Panc1 (cell line): Measurements from ENCODE around the gene SLAIN2. TPM values are rescaled to one million over a fixed set of nuclear protein-coding genes. Genes with fewer than 3 reads are reported as not detected.

Source experiments
- ATAC-seq: fragments of 200-7000 bp; cut with Tn5 transposase; 2 replicates; pipeline ENCODE4 v1.9.1; 2020; ENCODE audit warnings: mild to moderate bottlenecking, moderate library complexity
- BruUV-seq: library from RNA; stranded (reverse); fragments of 400-500 nt; replicated peaks from 2 replicates; lab custom pipeline; 2021; lab: Mats Ljungman, UMichigan
- CTCF ChIA-PET: fragments of 300-600 bp; sonication (Branson Sonifier 250); formaldehyde crosslinking; loops from one replicate; lab custom pipeline; 2022; ENCODE audit warnings: antibody characterized with exemption; lab: Charles Lee
- POLR2A ChIA-PET: fragments of 300-600 bp; sonication (Branson Sonifier 250); formaldehyde crosslinking; loops from one replicate; lab custom pipeline; 2022; ENCODE audit warnings: antibody characterized with exemption; lab: Charles Lee
- DNase-seq: peaks from one replicate; pipeline ENCODE4 v3.0.0-alpha.2; 2010; ENCODE audit warnings: low read depth, low spot score
- H3K27ac ChIP-seq: 2 replicates; pipeline ENCODE4 v1.5.1; 2011; ENCODE audit warnings: mild to moderate bottlenecking, low read length, inconsistent platforms
- H3K27me3 ChIP-seq: fragments of 200-500 bp; sonication (Bioruptor generic); 2 replicates; pipeline ENCODE4 v1.6.0; 2014; ENCODE audit warnings: low read length, inconsistent platforms; ENCODE audit not compliant: control insufficient read depth, insufficient read depth
- H3K36me3 ChIP-seq: fragments of 200-500 bp; sonication (Bioruptor generic); 2 replicates; pipeline ENCODE4 v1.5.1; 2014; ENCODE audit warnings: inconsistent platforms, mild to moderate bottlenecking, low read length, moderate library complexity; ENCODE audit not compliant: control insufficient read depth, insufficient read depth
- H3K4me1 ChIP-seq: 2 replicates; pipeline ENCODE4 v1.5.1; 2011; ENCODE audit warnings: inconsistent platforms, mild to moderate bottlenecking, low read length, moderate library complexity; ENCODE audit not compliant: control insufficient read depth, insufficient read depth
- H3K4me3 ChIP-seq, 2 experiments: 2 replicates each; pipeline ENCODE4 v1.5.1; 2011 to 2012; ENCODE audit warnings: low read depth in 2 of 2, low read length in 2 of 2, mild to moderate bottlenecking in 2 of 2, inconsistent platforms in 1 of 2, moderate library complexity in 1 of 2
- H3K9me3 ChIP-seq: fragments of 200-500 bp; sonication (Bioruptor generic); 2 replicates; pipeline ENCODE4 v1.5.1; 2014; ENCODE audit warnings: low read depth, mild to moderate bottlenecking, inconsistent platforms, low read length, moderate library complexity; ENCODE audit not compliant: control insufficient read depth, insufficient read depth
- POLR2AphosphoS5 ChIP-seq: IDR thresholded peaks from 2 replicates; pipeline ENCODE4 v1.6.1; 2012; ENCODE audit warnings: mild to moderate bottlenecking, low read depth, low read length, moderate library complexity
- SIN3A ChIP-seq: IDR thresholded peaks from 2 replicates; pipeline ENCODE4 v1.6.1; 2012; ENCODE audit warnings: low read depth, mild to moderate bottlenecking, low read length, moderate library complexity, borderline replicate concordance; ENCODE audit not compliant: insufficient read depth
- TCF7L2 ChIP-seq: IDR thresholded peaks from 2 replicates; pipeline ENCODE4 v1.6.1; 2011; ENCODE audit warnings: mild to moderate bottlenecking, low read depth, low read length, inconsistent platforms
- in situ Hi-C: cut with HindIII; loops from 2 replicates; pipeline ENCODE4 v1.10.0; 2016; ENCODE audit warnings: low sequenced_read_pairs, low pct_unique_long_range_greater_than_20kb
- intact Hi-C: fragments of 100-400 bp; cut with micrococcal nuclease; formaldehyde crosslinking; loops from one replicate; pipeline ENCODE4 v1.10.0; 2022; ENCODE audit not compliant: unreplicated experiment
- total RNA-seq: library from RNA; stranded (reverse); gene quantifications from one replicate; pipeline ENCODE4 v1.2.1, GENCODE V29; 2021; ENCODE audit not compliant: unreplicated experiment
- TF ChIP-seq, protein P1 (sequence below): fragments of 450-650 bp; IDR thresholded peaks from 2 replicates; pipeline ENCODE4 v1.5.1; 2017; ENCODE audit warnings: mild to moderate bottlenecking
- TF ChIP-seq, protein P2 (sequence below), 2 experiments: IDR thresholded peaks; 2 replicates each; pipeline ENCODE4 v1.6.1; 2011 to 2012; ENCODE audit warnings: low read depth in 2 of 2, control low read depth in 1 of 2, low read length in 1 of 2, mild to moderate bottlenecking in 1 of 2, moderate library complexity in 1 of 2; ENCODE audit not compliant: insufficient read depth in 1 of 2

The SLAIN2 gene
- total RNA-seq, 1 experiment from 2014 or later = 53.2 TPM

DNA sequence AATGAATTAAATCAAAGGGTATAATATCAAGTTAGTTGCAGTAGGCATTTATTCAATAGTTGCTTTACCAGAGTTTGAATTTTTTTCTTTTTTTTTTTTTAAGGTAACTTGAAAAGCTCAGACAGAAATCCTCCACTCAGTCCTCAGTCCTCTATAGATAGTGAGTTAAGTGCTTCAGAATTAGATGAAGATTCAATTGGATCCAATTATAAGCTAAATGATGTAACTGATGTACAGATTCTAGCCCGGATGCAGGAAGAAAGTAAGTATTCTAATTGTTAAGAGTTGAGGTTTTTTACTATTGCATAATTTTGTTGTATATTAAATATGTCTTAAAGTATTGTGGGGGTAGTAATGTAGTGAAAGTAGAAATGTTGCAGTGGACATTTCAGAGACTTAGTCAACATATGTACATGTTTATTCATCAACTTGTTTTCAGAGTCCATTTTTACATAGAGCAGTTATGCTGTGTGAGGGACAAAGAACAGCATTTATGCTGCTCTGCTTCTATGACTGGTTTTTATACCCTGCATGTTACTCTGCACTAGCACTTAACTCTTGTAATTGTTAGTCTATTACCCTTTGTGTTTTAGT, 38.4 kb downstream of the SLAIN2 start:
- POLR2A ChIA-PET = no interaction called here
- Histone ChIP-seq H3K36me3 (peaks cover 4% of the 10 kb centered on the region; the same call in 1 of the 2 replicates), H3K27ac (no peak overlapping the region), H3K4me3 (no peak overlapping the region), H3K9me3 (no peaks in the 10 kb centered on the region), H3K4me1 (peaks cover 4% of the 10 kb centered on the region; the same call in 1 of the 2 replicates), H3K27me3 (no peaks in the 10 kb centered on the region)
- in situ Hi-C loops = no loop called here
- no TSS peak for BruUV-seq
- CTCF ChIA-PET = no interaction called here
- intact Hi-C loops = no loop called here
- DNase-seq (no peak), ATAC-seq (no peak)
- TF ChIP-seq, protein P1, sequence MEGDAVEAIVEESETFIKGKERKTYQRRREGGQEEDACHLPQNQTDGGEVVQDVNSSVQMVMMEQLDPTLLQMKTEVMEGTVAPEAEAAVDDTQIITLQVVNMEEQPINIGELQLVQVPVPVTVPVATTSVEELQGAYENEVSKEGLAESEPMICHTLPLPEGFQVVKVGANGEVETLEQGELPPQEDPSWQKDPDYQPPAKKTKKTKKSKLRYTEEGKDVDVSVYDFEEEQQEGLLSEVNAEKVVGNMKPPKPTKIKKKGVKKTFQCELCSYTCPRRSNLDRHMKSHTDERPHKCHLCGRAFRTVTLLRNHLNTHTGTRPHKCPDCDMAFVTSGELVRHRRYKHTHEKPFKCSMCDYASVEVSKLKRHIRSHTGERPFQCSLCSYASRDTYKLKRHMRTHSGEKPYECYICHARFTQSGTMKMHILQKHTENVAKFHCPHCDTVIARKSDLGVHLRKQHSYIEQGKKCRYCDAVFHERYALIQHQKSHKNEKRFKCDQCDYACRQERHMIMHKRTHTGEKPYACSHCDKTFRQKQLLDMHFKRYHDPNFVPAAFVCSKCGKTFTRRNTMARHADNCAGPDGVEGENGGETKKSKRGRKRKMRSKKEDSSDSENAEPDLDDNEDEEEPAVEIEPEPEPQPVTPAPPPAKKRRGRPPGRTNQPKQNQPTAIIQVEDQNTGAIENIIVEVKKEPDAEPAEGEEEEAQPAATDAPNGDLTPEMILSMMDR = no peak
- TF ChIP-seq SIN3A (no peak), POLR2AphosphoS5 (no peak), TCF7L2 (no peak)
- TF ChIP-seq, protein P2, sequence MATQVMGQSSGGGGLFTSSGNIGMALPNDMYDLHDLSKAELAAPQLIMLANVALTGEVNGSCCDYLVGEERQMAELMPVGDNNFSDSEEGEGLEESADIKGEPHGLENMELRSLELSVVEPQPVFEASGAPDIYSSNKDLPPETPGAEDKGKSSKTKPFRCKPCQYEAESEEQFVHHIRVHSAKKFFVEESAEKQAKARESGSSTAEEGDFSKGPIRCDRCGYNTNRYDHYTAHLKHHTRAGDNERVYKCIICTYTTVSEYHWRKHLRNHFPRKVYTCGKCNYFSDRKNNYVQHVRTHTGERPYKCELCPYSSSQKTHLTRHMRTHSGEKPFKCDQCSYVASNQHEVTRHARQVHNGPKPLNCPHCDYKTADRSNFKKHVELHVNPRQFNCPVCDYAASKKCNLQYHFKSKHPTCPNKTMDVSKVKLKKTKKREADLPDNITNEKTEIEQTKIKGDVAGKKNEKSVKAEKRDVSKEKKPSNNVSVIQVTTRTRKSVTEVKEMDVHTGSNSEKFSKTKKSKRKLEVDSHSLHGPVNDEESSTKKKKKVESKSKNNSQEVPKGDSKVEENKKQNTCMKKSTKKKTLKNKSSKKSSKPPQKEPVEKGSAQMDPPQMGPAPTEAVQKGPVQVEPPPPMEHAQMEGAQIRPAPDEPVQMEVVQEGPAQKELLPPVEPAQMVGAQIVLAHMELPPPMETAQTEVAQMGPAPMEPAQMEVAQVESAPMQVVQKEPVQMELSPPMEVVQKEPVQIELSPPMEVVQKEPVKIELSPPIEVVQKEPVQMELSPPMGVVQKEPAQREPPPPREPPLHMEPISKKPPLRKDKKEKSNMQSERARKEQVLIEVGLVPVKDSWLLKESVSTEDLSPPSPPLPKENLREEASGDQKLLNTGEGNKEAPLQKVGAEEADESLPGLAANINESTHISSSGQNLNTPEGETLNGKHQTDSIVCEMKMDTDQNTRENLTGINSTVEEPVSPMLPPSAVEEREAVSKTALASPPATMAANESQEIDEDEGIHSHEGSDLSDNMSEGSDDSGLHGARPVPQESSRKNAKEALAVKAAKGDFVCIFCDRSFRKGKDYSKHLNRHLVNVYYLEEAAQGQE (IDR thresholded peaks at IDR 0.05; ENCODE audit: insufficient read depth in 1 of 2, low read depth in 2 of 2, low read length in 1 of 2) = no peak

DNA sequence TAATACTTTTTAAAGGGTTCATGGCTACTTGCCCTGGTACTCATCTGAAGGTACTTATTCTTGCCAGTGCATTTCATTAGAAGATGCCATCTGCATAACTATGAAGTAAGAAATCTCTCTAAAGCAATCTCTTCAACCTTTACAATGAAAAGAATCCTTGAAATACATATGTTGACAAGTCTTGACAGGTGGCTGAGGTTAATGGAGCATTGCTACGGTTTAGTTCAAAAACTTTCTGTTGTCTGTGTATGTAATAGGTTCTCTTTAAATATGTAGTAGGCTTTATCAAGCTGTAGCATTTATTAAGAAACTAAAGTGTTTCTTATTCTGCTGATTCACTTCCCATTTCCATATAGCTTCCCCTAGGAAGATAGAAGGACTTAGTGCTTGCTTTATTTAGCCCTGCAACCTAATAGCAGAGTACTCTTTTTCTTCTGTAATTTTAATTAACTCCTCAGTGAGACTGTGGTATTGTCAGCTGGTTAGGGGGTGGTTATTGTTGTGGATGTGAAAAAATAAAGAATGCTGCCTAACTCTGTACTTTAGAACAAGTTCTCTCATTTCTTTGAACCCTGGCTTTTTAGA, 39.3 kb downstream of the SLAIN2 start:
- no TSS peak for BruUV-seq
- POLR2A ChIA-PET = no interaction called here
- no peak overlapping the region for H3K27ac ChIP-seq

More for the DNA sequence above, 39.3 kb downstream of the SLAIN2 start:
- TF ChIP-seq SIN3A = no peak
- TF ChIP-seq, protein P2 (IDR thresholded peaks at IDR 0.05; ENCODE audit: insufficient read depth in 1 of 2, low read depth in 2 of 2, low read length in 1 of 2) = no peak
- Histone ChIP-seq H3K4me1 (peaks cover 2% of the 10 kb centered on the region; the same call in 1 of the 2 replicates), H3K27me3 (no peaks in the 10 kb centered on the region), H3K9me3 (no peaks in the 10 kb centered on the region), H3K4me3 (no peak overlapping the region), H3K36me3 (peaks cover 4% of the 10 kb centered on the region; the same call in 1 of the 2 replicates)
- DNase-seq = no peak
- in situ Hi-C loops (no loop called here), intact Hi-C loops (no loop called here)
- ATAC-seq = no peak
- CTCF ChIA-PET = no interaction called here
